Loucy (cell line): ENCODE measurements around the gene BGN.

Experiments
- H2AFZ ChIP-seq: fragments of 200-600 bp; sonication (generic); 2 replicates; pipeline ENCODE4 v1.6.0; 2016; ENCODE audit warnings: antibody characterized with exemption, mild to moderate bottlenecking, low read length, moderate library complexity
- H3F3A ChIP-seq: fragments of 200-600 bp; 2 replicates; pipeline ENCODE4 v1.6.0; 2016; ENCODE audit warnings: antibody characterized with exemption, low read depth, mild to moderate bottlenecking
- H3K27me3 ChIP-seq: fragments of 200-600 bp; sonication (generic); 2 replicates; pipeline ENCODE4 v1.6.1; 2014; ENCODE audit warnings: low read length, mild to moderate bottlenecking; ENCODE audit not compliant: insufficient read depth, poor library complexity, severe bottlenecking
- H3K36me3 ChIP-seq: fragments of 200-600 bp; sonication (generic); 2 replicates; pipeline ENCODE4 v1.6.1; 2016; ENCODE audit warnings: low read length; ENCODE audit not compliant: insufficient read depth
- H3K4me1 ChIP-seq: fragments of 200-600 bp; sonication (generic); 2 replicates; pipeline ENCODE4 v1.5.1; 2014; ENCODE audit warnings: low read length, mild to moderate bottlenecking; ENCODE audit not compliant: insufficient read depth, poor library complexity, severe bottlenecking
- H3K4me2 ChIP-seq: fragments of 200-600 bp; sonication (generic); 2 replicates; pipeline ENCODE4 v1.6.0; 2014; ENCODE audit warnings: antibody characterized with exemption, low read length, low read depth, mild to moderate bottlenecking; ENCODE audit not compliant: poor library complexity, severe bottlenecking
- H3K4me3 ChIP-seq: fragments of 200-600 bp; sonication (generic); 2 replicates; pipeline ENCODE4 v1.5.1; 2014; ENCODE audit warnings: low read length, mild to moderate bottlenecking, mixed read lengths; ENCODE audit not compliant: poor library complexity, severe bottlenecking
- H3K79me2 ChIP-seq: fragments of 200-600 bp; sonication (generic); 2 replicates; pipeline ENCODE4 v1.6.1; 2014; ENCODE audit warnings: low read length; ENCODE audit not compliant: insufficient read depth
- H3K9ac ChIP-seq: fragments of 200-600 bp; sonication (generic); 2 replicates; pipeline ENCODE4 v1.6.0; 2014; ENCODE audit warnings: mild to moderate bottlenecking, low read depth, low read length, moderate library complexity; ENCODE audit not compliant: poor library complexity, severe bottlenecking
- H3K9me2 ChIP-seq: fragments of 200-600 bp; sonication (generic); replicated peaks from 2 replicates; pipeline ENCODE4 v1.6.1; 2016; ENCODE audit warnings: low read depth, low read length, mixed read lengths
- H3K9me3 ChIP-seq: fragments of 200-600 bp; sonication (generic); 2 replicates; pipeline ENCODE4 v1.6.1; 2014; ENCODE audit warnings: mild to moderate bottlenecking, antibody characterized with exemption, low read length, low read depth; ENCODE audit not compliant: insufficient read depth
- H4K20me1 ChIP-seq: fragments of 200-600 bp; sonication (generic); 2 replicates; pipeline ENCODE4 v1.6.0; 2014; ENCODE audit warnings: antibody characterized with exemption, low read length, mild to moderate bottlenecking; ENCODE audit not compliant: insufficient read depth, poor library complexity, severe bottlenecking
- CTCF ChIP-seq: fragments of 200-600 bp; sonication (generic); conservative IDR thresholded peaks from 2 replicates; pipeline ENCODE4 v1.5.1; 2014; ENCODE audit warnings: mild to moderate bottlenecking, antibody characterized with exemption, low read length
- EZH2phosphoT487 ChIP-seq: fragments of 200-600 bp; IDR thresholded peaks from 2 replicates; pipeline ENCODE4 v1.6.1; 2018; ENCODE audit warnings: antibody characterized with exemption, mild to moderate bottlenecking, moderate library complexity, borderline replicate concordance

BGN gene

GRCh38 chrX:153494061-153494460, 719 bp upstream of the BGN start:
- Histone ChIP-seq H3F3A (no peaks in the 10 kb centered on the region), H3K9me3 (no peaks in the 10 kb centered on the region), H3K79me2 (no peaks in the 10 kb centered on the region), H3K4me1 (no peaks in the 10 kb centered on the region), H3K4me3 (no peak overlapping the region), H3K4me2 (no peak overlapping the region), H2AFZ (no peak overlapping the region), H3K27me3 (no peaks in the 10 kb centered on the region), H3K9me2 (no peaks in the 10 kb centered on the region), H3K36me3 (no peaks in the 10 kb centered on the region), H3K9ac (no peak overlapping the region), H4K20me1 (no peaks in the 10 kb centered on the region)
- no peak for TF ChIP-seq EZH2phosphoT487
- no peak for TF ChIP-seq CTCF

- Histone ChIP-seq H3K27me3 (no peaks in the 10 kb centered on the region), H3K79me2 (no peaks in the 10 kb centered on the region), H3F3A (no peaks in the 10 kb centered on the region), H2AFZ (no peak overlapping the region), H3K4me1 (no peaks in the 10 kb centered on the region), H3K4me3 (no peak overlapping the region), H3K9me3 (no peaks in the 10 kb centered on the region), H3K9me2 (no peaks in the 10 kb centered on the region), H3K9ac (no peak overlapping the region), H4K20me1 (no peaks in the 10 kb centered on the region), H3K4me2 (no peak overlapping the region), H3K36me3 (no peaks in the 10 kb centered on the region)
- no peak for TF ChIP-seq EZH2phosphoT487
- TF ChIP-seq CTCF: no peak
Observed at GRCh38 chrX:153495362-153495751, 577 bp downstream of the BGN start.

GRCh38 chrX:153495903-153496589, 1.3 kb downstream of the BGN start:
- H3K27me3 ChIP-seq: no peaks in the 10 kb centered on the region
- H4K20me1 ChIP-seq: no peaks in the 10 kb centered on the region
- no peak for TF ChIP-seq EZH2phosphoT487
- H3K9me3 ChIP-seq: no peaks in the 10 kb centered on the region
- no peak overlapping the region for H2AFZ ChIP-seq
- H3K4me1 ChIP-seq: no peaks in the 10 kb centered on the region
- H3K4me2 ChIP-seq: no peak overlapping the region
- no peaks in the 10 kb centered on the region for H3K9me2 ChIP-seq
- H3K9ac ChIP-seq: no peak overlapping the region
- no peaks in the 10 kb centered on the region for H3K79me2 ChIP-seq
- H3F3A ChIP-seq: no peaks in the 10 kb centered on the region
- H3K4me3 ChIP-seq: no peak overlapping the region
- H3K36me3 ChIP-seq: no peaks in the 10 kb centered on the region

- H3F3A ChIP-seq: no peaks in the 10 kb centered on the region
- no peaks in the 10 kb centered on the region for H3K27me3 ChIP-seq
- no peaks in the 10 kb centered on the region for H3K9me2 ChIP-seq
- TF ChIP-seq EZH2phosphoT487 (no peak), CTCF (no peak)
- no peaks in the 10 kb centered on the region for H3K36me3 ChIP-seq
- no peak overlapping the region for H3K4me2 ChIP-seq
- no peak overlapping the region for H3K9ac ChIP-seq
- no peaks in the 10 kb centered on the region for H3K9me3 ChIP-seq
- H3K4me1 ChIP-seq: no peaks in the 10 kb centered on the region
- H3K4me3 ChIP-seq: no peak overlapping the region
- no peaks in the 10 kb centered on the region for H4K20me1 ChIP-seq
- no peak overlapping the region for H2AFZ ChIP-seq
- H3K79me2 ChIP-seq: no peaks in the 10 kb centered on the region
Observed at GRCh38 chrX:153496590-153496959, 1.8 kb downstream of the BGN start.
